Activated B cell treated with CpG ODN at 0.5 μM for 24 hours (primary cell): ENCODE results near the gene CSNK1D. TPM values are rescaled to one million over a fixed set of nuclear protein-coding genes. Genes with fewer than 3 reads are reported as not detected.

Source experiments
- ATAC-seq: fragments of 200-7000 bp; cut with Tn5 transposase; one replicate; pipeline ENCODE4 v1.10.0; 2021; ENCODE audit warnings: low read depth, mild to moderate bottlenecking, moderate library complexity
- CTCF ChIA-PET: fragments of 350-600 bp; sonication (Branson Sonifier 250); formaldehyde crosslinking; loops from one replicate; lab custom pipeline; 2021; ENCODE audit warnings: antibody characterized with exemption; lab: Charles Lee
- POLR2A ChIA-PET: fragments of 350-600 bp; sonication (Branson Sonifier 250); formaldehyde crosslinking; loops from one replicate; lab custom pipeline; 2021; ENCODE audit warnings: antibody characterized with exemption; lab: Charles Lee
- DNase-seq: peaks from one replicate; pipeline ENCODE4 v3.0.0; 2022
- H3K27ac Mint-ChIP-seq: one replicate; pipeline ENCODE4 v1.8.0; 2020; ENCODE audit warnings: mixed read lengths
- H3K27me3 Mint-ChIP-seq: one replicate; pipeline ENCODE4 v1.8.0; 2021; ENCODE audit warnings: mixed read lengths
- H3K36me3 Mint-ChIP-seq: one replicate; pipeline ENCODE4 v1.8.0; 2021; ENCODE audit warnings: low read depth, mixed read lengths
- H3K4me1 Mint-ChIP-seq: one replicate; pipeline ENCODE4 v1.8.0; 2021; ENCODE audit warnings: mixed read lengths
- H3K4me3 Mint-ChIP-seq: one replicate; pipeline ENCODE4 v1.8.0; 2020; ENCODE audit warnings: mild to moderate bottlenecking, mixed read lengths
- H3K9me3 Mint-ChIP-seq: one replicate; pipeline ENCODE4 v1.8.0; 2020; ENCODE audit warnings: mixed read lengths
- CTCF ChIP-seq: fragments of 200-600 bp; IDR thresholded peaks from one replicate; pipeline ENCODE4 v1.8.0; 2022; ENCODE audit warnings: antibody characterized with exemption, mild to moderate bottlenecking
- intact Hi-C: fragments of 100-400 bp; cut with micrococcal nuclease; formaldehyde crosslinking; loops from one replicate; pipeline ENCODE4 v1.15.1; 2024
- total RNA-seq: library from RNA; stranded (reverse); gene quantifications from 2 replicates; pipeline ENCODE4 v1.2.3, GENCODE V29; 2022

Gene CSNK1D
- total RNA-seq, 1 donor from 2014 or later: 170 TPM

GRCh38 chr17:82314012-82314726 lies 40.7 kb upstream of the CSNK1D start:
- DNase-seq: no peak
- POLR2A ChIA-PET: interaction anchor here (0.6 to 1.6 kb wide), 2 partner anchors 16 to 104 kb away, joined by 3 to 15 read pairs; no protein-coding TSS in a partner anchor
- Mint-ChIP-seq H3K27ac (no peak overlapping the region), H3K4me1 (peaks cover 18% of the 10 kb centered on the region), H3K9me3 (no peaks in the 10 kb centered on the region), H3K4me3 (no peak overlapping the region), H3K27me3 (peaks cover 23% of the 10 kb centered on the region), H3K36me3 (no peaks in the 10 kb centered on the region)
- intact Hi-C loops: no loop called here
- ATAC-seq: peak; percentile 31
- no peak for TF ChIP-seq CTCF
- CTCF ChIA-PET: no interaction called here

- no peak for ATAC-seq
- H3K4me3 Mint-ChIP-seq: no peak overlapping the region
- POLR2A ChIA-PET: interaction anchor here (0.6 to 1.6 kb wide), 2 partner anchors 15 to 104 kb away, joined by 3 to 15 read pairs; no protein-coding TSS in a partner anchor
- CTCF ChIA-PET: no interaction called here
- intact Hi-C loops: no loop called here
- peaks cover 18% of the 10 kb centered on the region for H3K4me1 Mint-ChIP-seq
- peaks cover 23% of the 10 kb centered on the region for H3K27me3 Mint-ChIP-seq
- H3K36me3 Mint-ChIP-seq: no peaks in the 10 kb centered on the region
- no peaks in the 10 kb centered on the region for H3K9me3 Mint-ChIP-seq
- no peak for DNase-seq
- TF ChIP-seq CTCF: no peak
- H3K27ac Mint-ChIP-seq: no peak overlapping the region
Measured at GRCh38 chr17:82313195-82314011, 39.9 kb upstream of the CSNK1D start.

- Mint-ChIP-seq H3K27ac (no peak overlapping the region), H3K27me3 (peaks cover 23% of the 10 kb centered on the region), H3K4me1 (peaks cover 18% of the 10 kb centered on the region), H3K9me3 (no peaks in the 10 kb centered on the region), H3K4me3 (no peak overlapping the region), H3K36me3 (no peaks in the 10 kb centered on the region)
- no peak for ATAC-seq
- no peak for DNase-seq
- POLR2A ChIA-PET: interaction anchor here (1.3 kb wide), 1 partner anchor 11 kb away, joined by 3 read pairs; no protein-coding TSS in a partner anchor
- TF ChIP-seq CTCF: no peak
- CTCF ChIA-PET: interaction anchor here (2.0 kb wide), 1 partner anchor 10 kb away, joined by 5 read pairs; no protein-coding TSS in a partner anchor
- intact Hi-C loops: no loop called here
Measured at GRCh38 chr17:82311971-82312370, 38.5 kb upstream of the CSNK1D start.

GRCh38 chr17:82310877-82311276 lies 37.4 kb upstream of the CSNK1D start:
- CTCF ChIA-PET: interaction anchor here (2.0 kb wide), 1 partner anchor 9 kb away, joined by 5 read pairs; no protein-coding TSS in a partner anchor
- H3K4me1 Mint-ChIP-seq: peaks cover 15% of the 10 kb centered on the region
- no peaks in the 10 kb centered on the region for H3K36me3 Mint-ChIP-seq
- H3K27ac Mint-ChIP-seq: no peak overlapping the region
- no peaks in the 10 kb centered on the region for H3K9me3 Mint-ChIP-seq
- no peak for DNase-seq
- POLR2A ChIA-PET: no interaction called here
- no peak for TF ChIP-seq CTCF
- intact Hi-C loops: no loop called here
- H3K4me3 Mint-ChIP-seq: no peak overlapping the region
- ATAC-seq: no peak
- peaks cover 21% of the 10 kb centered on the region for H3K27me3 Mint-ChIP-seq
